WERI-Rb-1 (cell line): ENCODE data around the gene ITFG1.
"Not testable (repeated sequence)": the region's sequence is repeated elsewhere in the genome, so short reads cannot be mapped to it uniquely, and the experiment has no call there.

Experiments
- DNase-seq: peaks from one replicate; pipeline ENCODE4 v3.0.0-alpha.2; 2020
- H3K27ac ChIP-seq: fragments of 250-450 bp; sonication (Bioruptor Pico); 2 replicates; pipeline ENCODE4 v1.5.1; 2020; ENCODE audit warnings: mild to moderate bottlenecking, moderate library complexity
- H3K27me3 ChIP-seq: fragments of 250-450 bp; sonication (Bioruptor Pico); 2 replicates; pipeline ENCODE4 v1.5.1; 2021; ENCODE audit warnings: mild to moderate bottlenecking, low read depth, moderate library complexity; ENCODE audit not compliant: insufficient read depth, severe bottlenecking
- H3K36me3 ChIP-seq: fragments of 250-450 bp; sonication (Bioruptor Pico); 2 replicates; pipeline ENCODE4 v1.5.1; 2020; ENCODE audit warnings: mild to moderate bottlenecking, moderate library complexity
- H3K4me3 ChIP-seq: 2 replicates; pipeline ENCODE4 v1.5.1; 2011; ENCODE audit warnings: low read depth, mild to moderate bottlenecking, control low read depth, low read length
- H3K9me3 ChIP-seq: fragments of 250-450 bp; sonication (Bioruptor Pico); 2 replicates; pipeline ENCODE4 v1.5.1; 2021; ENCODE audit warnings: mild to moderate bottlenecking, moderate library complexity; ENCODE audit not compliant: severe bottlenecking
- CTCF ChIP-seq: IDR thresholded peaks from 2 replicates; pipeline ENCODE4 v1.5.1; 2011; ENCODE audit warnings: low read depth, mild to moderate bottlenecking, control low read depth, inconsistent platforms, low read length

The ITFG1 gene

GRCh38 chr16:47359478-47359877, 101.4 kb downstream of the ITFG1 start:
- no peaks in the 10 kb centered on the region for H3K36me3 ChIP-seq
- TF ChIP-seq CTCF: no peak
- H3K27ac ChIP-seq: no peak overlapping the region
- H3K9me3 ChIP-seq: no peaks in the 10 kb centered on the region
- no peak overlapping the region for H3K4me3 ChIP-seq
- no peak for DNase-seq
- no peaks in the 10 kb centered on the region for H3K27me3 ChIP-seq

GRCh38 chr16:47358816-47359215, 102.0 kb downstream of the ITFG1 start:
- no peaks in the 10 kb centered on the region for H3K27me3 ChIP-seq
- no peak overlapping the region for H3K4me3 ChIP-seq
- no peak for TF ChIP-seq CTCF
- no peaks in the 10 kb centered on the region for H3K9me3 ChIP-seq
- no peak for DNase-seq
- no peak overlapping the region for H3K27ac ChIP-seq
- H3K36me3 ChIP-seq: no peaks in the 10 kb centered on the region

- H3K27ac ChIP-seq, H3K27me3 ChIP-seq, H3K4me3 ChIP-seq, H3K36me3 ChIP-seq, H3K9me3 ChIP-seq, DNase-seq: not testable (repeated sequence)
Observed at GRCh38 chr16:47349029-47349428, 111.8 kb downstream of the ITFG1 start.

- H3K36me3 ChIP-seq: not testable (repeated sequence)
Observed at GRCh38 chr16:47347021-47347696, 113.7 kb downstream of the ITFG1 start.

GRCh38 chr16:47342055-47342454, 118.8 kb downstream of the ITFG1 start:
- Histone ChIP-seq H3K27ac (no peak overlapping the region), H3K27me3 (no peaks in the 10 kb centered on the region), H3K4me3 (no peak overlapping the region), H3K9me3 (no peaks in the 10 kb centered on the region), H3K36me3 (no peaks in the 10 kb centered on the region)
- no peak for TF ChIP-seq CTCF
- no peak for DNase-seq

More at GRCh38 chr16:47347021-47347696, 113.7 kb downstream of the ITFG1 start:
- H3K9me3 ChIP-seq, H3K4me3 ChIP-seq, DNase-seq, H3K27me3 ChIP-seq, H3K27ac ChIP-seq: not testable (repeated sequence)

GRCh38 chr16:47330562-47330961, 130.3 kb downstream of the ITFG1 start:
- not testable (repeated sequence) for H3K27ac ChIP-seq, H3K27me3 ChIP-seq, H3K4me3 ChIP-seq, H3K36me3 ChIP-seq, DNase-seq, H3K9me3 ChIP-seq

- not testable (repeated sequence) for DNase-seq, H3K4me3 ChIP-seq, H3K27me3 ChIP-seq, H3K27ac ChIP-seq, H3K9me3 ChIP-seq, H3K36me3 ChIP-seq
Observed at GRCh38 chr16:47324309-47324708, 136.6 kb downstream of the ITFG1 start.

- no peaks in the 10 kb centered on the region for H3K9me3 ChIP-seq
- no peak for DNase-seq
- no peak for TF ChIP-seq CTCF
- H3K4me3 ChIP-seq: no peak overlapping the region
- no peaks in the 10 kb centered on the region for H3K27me3 ChIP-seq
- H3K27ac ChIP-seq: no peak overlapping the region
- no peaks in the 10 kb centered on the region for H3K36me3 ChIP-seq
Observed at GRCh38 chr16:47323241-47323640, 137.6 kb downstream of the ITFG1 start.
